IMR-90 (cell line): ENCODE measurements around the gene EYS.

Experiments used
- BHLHE40 ChIP-seq: fragments of 150-350 bp; IDR thresholded peaks from 2 replicates; pipeline ENCODE4 v1.6.1; 2016; ENCODE audit warnings: mild to moderate bottlenecking, low read depth, low read length
- CEBPB ChIP-seq: IDR thresholded peaks from 2 replicates; pipeline ENCODE4 v1.6.1; 2012; ENCODE audit warnings: low read depth, low read length, improper control_type of control experiment
- ELK1 ChIP-seq: fragments of 150-350 bp; IDR thresholded peaks from 2 replicates; pipeline ENCODE4 v1.6.1; 2016; ENCODE audit warnings: low read depth, mild to moderate bottlenecking, low read length, moderate library complexity, borderline replicate concordance
- FOS ChIP-seq: fragments of 150-350 bp; IDR thresholded peaks from 2 replicates; pipeline ENCODE4 v1.6.1; 2016; ENCODE audit warnings: low read depth, low read length
- MAFK ChIP-seq: IDR thresholded peaks from 2 replicates; pipeline ENCODE4 v1.6.1; 2012; ENCODE audit warnings: low read depth, low read length, improper control_type of control experiment
- MXI1 ChIP-seq: IDR thresholded peaks from 2 replicates; pipeline ENCODE4 v1.6.1; 2012; ENCODE audit warnings: low read depth, mild to moderate bottlenecking, low read length, moderate library complexity, borderline replicate concordance
- NFE2L2 ChIP-seq: fragments of 150-350 bp; IDR thresholded peaks from 2 replicates; pipeline ENCODE4 v1.6.1; 2016; ENCODE audit warnings: low read depth, mild to moderate bottlenecking, low read length
- POLR2A ChIP-seq: IDR thresholded peaks from 2 replicates; pipeline ENCODE4 v1.6.1; 2012; ENCODE audit warnings: mild to moderate bottlenecking, low read depth, low read length
- RAD21 ChIP-seq: IDR thresholded peaks from 2 replicates; pipeline ENCODE4 v1.6.1; 2012; ENCODE audit warnings: low read length, improper control_type of control experiment
- RCOR1 ChIP-seq: IDR thresholded peaks from 2 replicates; pipeline ENCODE4 v1.6.1; 2012; ENCODE audit warnings: mild to moderate bottlenecking, low read length, improper control_type of control experiment; ENCODE audit not compliant: insufficient replicate concordance
- RFX5 ChIP-seq: IDR thresholded peaks from 2 replicates; pipeline ENCODE4 v1.8.0; 2012; ENCODE audit warnings: low read depth, mild to moderate bottlenecking, low read length, moderate library complexity
- SMC3 ChIP-seq: fragments of 150-350 bp; IDR thresholded peaks from 2 replicates; pipeline ENCODE4 v1.6.1; 2016; ENCODE audit warnings: low read depth, mild to moderate bottlenecking, antibody characterized with exemption, low read length, moderate library complexity
- USF2 ChIP-seq: fragments of 150-350 bp; IDR thresholded peaks from 2 replicates; pipeline ENCODE4 v1.6.1; 2017; ENCODE audit warnings: mild to moderate bottlenecking, antibody characterized with exemption, low read length, low read depth
- TF ChIP-seq, protein P1 (sequence below): conservative IDR thresholded peaks from 2 replicates; pipeline ENCODE4 v1.5.1; 2012; ENCODE audit warnings: mild to moderate bottlenecking, low read depth, low read length, improper control_type of control experiment

DNA sequence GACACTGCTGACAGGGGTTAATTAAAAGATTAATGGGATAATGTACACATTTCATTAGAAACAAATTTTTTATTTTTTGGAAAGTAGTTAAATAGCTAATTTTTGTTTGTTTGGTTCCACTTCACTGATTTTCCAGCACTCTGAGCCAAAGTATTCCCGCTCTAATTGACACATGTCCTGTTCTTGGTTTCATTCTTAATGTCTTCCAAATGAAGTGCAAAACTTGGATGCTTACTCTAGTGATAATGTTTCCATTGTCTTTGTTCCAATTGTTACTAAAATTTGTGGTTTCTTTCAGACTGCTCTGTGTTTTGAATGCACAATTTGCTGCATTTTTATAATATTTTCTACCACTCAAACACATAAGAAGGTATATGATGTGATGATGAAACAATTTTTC is 1277.1 kb downstream of the EYS start:
- TF ChIP-seq POLR2A: no peak
- TF ChIP-seq, protein P1, sequence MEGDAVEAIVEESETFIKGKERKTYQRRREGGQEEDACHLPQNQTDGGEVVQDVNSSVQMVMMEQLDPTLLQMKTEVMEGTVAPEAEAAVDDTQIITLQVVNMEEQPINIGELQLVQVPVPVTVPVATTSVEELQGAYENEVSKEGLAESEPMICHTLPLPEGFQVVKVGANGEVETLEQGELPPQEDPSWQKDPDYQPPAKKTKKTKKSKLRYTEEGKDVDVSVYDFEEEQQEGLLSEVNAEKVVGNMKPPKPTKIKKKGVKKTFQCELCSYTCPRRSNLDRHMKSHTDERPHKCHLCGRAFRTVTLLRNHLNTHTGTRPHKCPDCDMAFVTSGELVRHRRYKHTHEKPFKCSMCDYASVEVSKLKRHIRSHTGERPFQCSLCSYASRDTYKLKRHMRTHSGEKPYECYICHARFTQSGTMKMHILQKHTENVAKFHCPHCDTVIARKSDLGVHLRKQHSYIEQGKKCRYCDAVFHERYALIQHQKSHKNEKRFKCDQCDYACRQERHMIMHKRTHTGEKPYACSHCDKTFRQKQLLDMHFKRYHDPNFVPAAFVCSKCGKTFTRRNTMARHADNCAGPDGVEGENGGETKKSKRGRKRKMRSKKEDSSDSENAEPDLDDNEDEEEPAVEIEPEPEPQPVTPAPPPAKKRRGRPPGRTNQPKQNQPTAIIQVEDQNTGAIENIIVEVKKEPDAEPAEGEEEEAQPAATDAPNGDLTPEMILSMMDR: no peak
- no peak for TF ChIP-seq ELK1
- no peak for TF ChIP-seq RAD21
- no peak for TF ChIP-seq MAFK
- TF ChIP-seq USF2: no peak
- no peak for TF ChIP-seq BHLHE40
- TF ChIP-seq SMC3: no peak
- no peak for TF ChIP-seq FOS
- no peak for TF ChIP-seq RCOR1
- no peak for TF ChIP-seq NFE2L2
- TF ChIP-seq CEBPB: no peak
- TF ChIP-seq MXI1: no peak
- TF ChIP-seq RFX5: no peak
